GM21423 (cell line): Measurements from ENCODE around the gene D2HGDH.
"Not testable (repeated sequence)": the region's sequence is repeated elsewhere in the genome, so short reads cannot be mapped to it uniquely, and the experiment has no call there.

Experiments used
- ATAC-seq: cut with Tn5 transposase; IDR thresholded peaks from one replicate; pipeline ENCODE4 v1.9.1; 2021; ENCODE audit warnings: mild to moderate bottlenecking, moderate library complexity; ENCODE audit not compliant: unreplicated experiment

D2HGDH gene

GRCh38 chr2:241791385-241791784 is 57.0 kb downstream of the D2HGDH start:
- ATAC-seq: not testable (repeated sequence)

- ATAC-seq: no peak
Measured at GRCh38 chr2:241793385-241793784, 59.0 kb downstream of the D2HGDH start.

GRCh38 chr2:241794250-241794823 is 59.9 kb downstream of the D2HGDH start:
- ATAC-seq: no peak

DNA sequence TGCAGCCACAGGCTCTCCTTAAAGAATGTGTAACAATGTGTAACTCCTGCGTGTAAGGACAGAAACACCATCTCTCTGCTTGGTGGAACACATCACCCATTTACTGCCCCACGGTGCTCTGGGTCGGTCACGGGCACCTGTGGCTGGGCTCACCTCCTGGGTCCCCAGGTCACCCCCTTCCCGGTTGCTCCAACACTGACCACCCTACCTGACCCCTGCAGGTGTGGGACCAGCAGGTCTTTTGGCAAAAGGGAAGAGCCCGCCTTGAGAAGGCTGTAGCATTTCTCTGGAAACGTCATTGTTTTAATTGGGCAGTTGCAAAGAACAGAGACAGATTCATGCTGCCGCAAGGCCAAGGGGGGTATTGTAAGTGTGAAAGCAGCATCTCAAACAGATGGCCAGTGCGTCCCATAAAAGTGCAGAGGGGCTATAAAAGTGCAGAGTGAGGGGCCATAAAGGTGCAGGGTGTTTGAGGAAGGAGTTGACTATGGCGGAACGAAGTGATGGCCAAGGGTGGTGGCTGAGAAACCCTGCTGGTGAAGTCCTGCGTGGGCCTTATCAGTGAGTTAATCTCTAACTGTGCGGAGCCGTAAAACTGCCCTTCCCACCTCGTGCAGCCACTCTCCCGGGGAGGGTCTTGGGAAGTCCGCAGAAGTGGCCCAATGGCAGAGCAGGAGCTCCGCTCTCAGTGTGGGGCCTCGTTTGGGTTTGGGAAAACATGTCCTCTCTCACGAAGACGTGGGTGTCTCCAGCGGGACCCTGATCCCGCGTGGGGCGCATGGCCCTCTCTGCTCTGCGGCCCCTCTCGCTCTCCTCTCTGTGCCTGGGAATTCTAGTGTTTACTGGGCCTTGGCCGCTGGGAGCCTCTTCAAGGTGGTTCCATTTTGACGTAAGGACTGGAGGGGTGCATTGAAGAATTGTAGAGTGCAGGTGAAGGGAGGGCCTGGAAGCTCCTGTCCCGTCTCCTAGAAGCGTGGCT is 60.9 kb downstream of the D2HGDH start:
- ATAC-seq: no peak

DNA sequence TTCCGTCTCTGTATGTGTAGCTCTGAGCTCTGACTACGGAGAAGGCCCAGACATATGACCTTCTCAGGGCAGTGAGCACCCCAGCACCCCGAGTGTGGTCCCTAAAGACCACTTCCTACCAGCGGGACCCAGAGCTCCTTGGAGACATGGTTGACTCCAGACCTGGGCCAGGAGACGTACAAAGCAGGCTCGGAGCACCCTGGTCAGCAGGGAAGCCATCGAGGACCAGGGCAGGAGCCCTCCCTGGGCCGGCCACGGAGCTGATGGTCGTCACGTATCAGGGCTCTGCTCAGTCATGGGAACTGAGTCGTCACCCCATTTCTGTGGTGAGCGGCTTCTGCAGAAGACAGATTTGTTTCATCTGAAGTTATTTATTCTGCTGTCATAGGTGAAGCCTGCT is 61.8 kb downstream of the D2HGDH start:
- ATAC-seq: no peak

GRCh38 chr2:241796610-241797138 is 62.2 kb downstream of the D2HGDH start:
- ATAC-seq: no peak

DNA sequence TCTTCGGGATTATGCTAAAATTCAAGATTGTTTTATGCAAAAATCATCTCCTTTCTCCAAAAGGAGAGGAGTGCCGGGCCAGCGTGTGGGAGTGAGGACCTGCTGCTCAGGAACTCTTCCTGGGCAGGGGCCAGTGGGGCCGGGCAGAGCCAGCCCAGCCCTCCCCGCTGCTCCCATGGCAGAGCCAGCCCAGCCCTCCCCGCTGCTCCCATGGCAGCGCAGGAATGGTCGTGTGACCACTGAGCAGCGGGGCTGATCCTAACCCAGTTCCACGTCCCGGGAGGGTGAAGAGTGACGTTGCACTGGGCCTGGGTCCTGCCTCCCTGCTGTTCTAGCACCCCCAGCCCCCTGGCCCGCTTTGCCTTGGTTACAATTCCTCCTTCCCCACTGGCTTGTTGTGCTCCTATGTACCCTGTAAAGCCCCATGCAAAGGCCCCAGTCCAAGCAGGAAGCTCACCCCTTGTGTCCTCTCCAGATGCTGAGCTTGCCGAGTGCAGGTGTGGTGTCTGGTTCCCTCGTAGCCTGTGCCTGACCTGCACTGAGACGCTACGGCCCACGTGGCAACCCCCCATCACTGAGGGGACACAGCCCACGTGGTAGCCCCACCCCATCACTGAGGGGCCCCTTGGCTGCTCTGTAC is 63.1 kb downstream of the D2HGDH start:
- no peak for ATAC-seq

GRCh38 chr2:241798081-241798630 is 63.7 kb downstream of the D2HGDH start:
- no peak for ATAC-seq

GRCh38 chr2:241798631-241799521 is 64.4 kb downstream of the D2HGDH start:
- no peak for ATAC-seq

GRCh38 chr2:241799522-241800197 is 65.2 kb downstream of the D2HGDH start:
- ATAC-seq: no peak

DNA sequence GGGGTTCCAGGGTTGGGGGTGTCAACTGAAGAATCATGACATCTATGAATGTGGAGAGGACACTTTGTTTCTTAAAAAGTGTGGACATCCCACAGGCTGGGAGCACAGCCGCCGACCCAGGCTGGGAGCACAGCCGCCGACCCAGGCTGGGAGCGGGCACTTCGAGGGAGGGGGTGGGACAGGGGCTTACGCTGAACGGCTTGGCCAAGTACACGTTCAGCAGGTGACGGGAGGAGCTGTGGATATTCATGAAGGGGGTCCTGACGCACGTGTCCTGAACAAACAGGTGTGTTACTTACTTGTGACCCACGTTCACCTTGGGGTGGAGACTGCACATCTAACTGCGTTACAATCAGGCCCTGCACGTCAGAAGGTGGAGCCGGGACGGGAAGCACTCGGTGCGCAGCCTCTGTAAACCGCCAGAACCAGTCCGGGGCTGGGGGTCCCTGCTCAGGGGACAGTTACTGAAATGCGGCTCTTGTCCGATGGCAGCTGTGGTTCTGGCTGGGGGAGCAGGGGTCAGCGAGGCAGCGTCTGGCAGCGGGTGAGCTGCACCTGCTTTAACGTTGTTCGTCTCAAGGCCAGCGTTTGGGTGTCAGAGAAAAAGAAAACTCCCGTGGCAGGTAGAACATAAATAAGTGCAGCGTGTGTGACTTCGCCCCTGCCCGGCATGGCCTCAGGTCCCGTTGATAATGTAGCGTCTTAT is 65.9 kb downstream of the D2HGDH start:
- not testable (repeated sequence) for ATAC-seq

DNA sequence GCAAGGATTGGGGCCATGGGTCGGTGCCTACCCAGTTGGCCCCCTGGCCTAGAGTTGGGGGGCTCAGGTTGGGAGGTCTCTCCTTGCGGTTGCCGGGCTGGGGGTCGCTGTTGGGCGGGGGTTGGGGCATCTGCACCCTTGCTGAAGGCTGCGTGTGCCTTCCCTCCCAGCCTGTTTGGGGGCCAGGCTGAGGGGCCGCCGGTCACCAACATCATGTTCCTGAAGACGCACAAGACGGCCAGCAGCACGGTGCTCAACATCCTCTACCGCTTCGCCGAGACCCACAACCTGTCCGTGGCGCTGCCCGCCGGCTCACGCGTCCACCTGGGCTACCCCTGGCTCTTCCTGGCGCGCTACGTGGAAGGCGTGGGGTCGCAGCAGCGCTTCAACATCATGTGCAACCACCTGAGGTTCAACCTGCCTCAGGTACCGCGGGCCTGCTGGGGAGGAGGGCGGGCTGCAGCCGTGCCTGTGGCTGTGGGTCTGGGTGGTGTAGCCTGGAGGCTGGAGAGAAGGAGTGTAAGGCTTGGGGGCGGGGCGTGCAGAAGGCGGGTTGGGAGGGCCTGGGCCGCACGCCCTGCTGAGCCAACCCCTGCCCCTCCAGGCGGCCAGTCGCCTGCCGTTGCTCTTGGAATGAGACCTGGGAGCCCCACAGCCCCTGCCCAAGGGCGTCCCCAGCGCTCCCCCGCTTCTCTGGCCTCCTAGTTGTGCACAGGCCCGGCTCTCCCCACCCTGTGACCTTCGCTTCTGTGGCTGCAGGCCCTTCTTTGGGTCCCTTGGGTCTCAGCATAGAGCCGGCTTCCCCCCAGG is 67.4 kb downstream of the D2HGDH start:
- no peak for ATAC-seq

GRCh38 chr2:241802421-241803318 is 68.2 kb downstream of the D2HGDH start:
- ATAC-seq: no peak

DNA sequence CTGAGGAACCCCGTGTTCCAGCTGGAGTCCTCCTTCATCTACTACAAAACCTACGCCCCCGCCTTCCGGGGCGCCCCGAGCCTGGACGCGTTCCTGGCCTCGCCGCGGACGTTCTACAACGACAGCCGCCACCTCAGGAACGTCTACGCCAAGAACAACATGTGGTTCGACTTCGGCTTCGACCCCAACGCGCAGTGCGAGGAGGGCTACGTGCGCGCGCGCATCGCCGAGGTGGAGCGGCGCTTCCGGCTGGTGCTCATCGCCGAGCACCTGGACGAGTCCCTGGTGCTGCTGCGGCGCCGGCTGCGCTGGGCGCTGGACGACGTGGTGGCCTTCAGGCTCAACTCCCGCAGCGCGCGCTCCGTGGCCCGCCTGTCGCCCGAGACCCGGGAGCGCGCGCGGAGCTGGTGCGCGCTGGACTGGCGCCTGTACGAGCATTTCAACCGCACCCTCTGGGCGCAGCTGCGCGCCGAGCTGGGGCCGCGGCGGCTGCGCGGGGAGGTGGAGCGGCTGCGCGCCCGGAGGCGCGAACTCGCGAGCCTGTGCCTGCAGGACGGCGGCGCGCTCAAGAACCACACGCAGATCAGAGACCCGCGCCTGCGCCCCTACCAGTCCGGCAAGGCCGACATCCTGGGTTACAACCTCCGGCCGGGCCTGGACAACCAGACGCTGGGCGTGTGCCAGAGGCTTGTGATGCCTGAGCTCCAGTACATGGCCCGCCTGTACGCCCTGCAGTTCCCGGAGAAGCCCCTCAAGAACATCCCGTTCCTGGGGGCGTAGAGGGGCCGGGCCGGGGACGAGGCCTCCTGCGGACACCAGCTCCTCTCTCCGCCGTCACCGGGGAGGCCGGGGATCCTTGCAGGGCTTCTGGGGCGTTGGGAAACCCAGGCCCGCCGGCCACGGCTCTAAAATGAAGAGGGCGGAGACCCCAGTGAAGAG is 69.2 kb downstream of the D2HGDH start:
- peak; percentile 44 for ATAC-seq

- ATAC-seq: no peak
Measured at GRCh38 chr2:241804326-241805229, 70.1 kb downstream of the D2HGDH start.
